Measurements from ENCODE around the gene DMRTC2. TPM values are rescaled to one million over a fixed set of nuclear protein-coding genes. Genes with fewer than 3 reads are reported as not detected.

The DMRTC2 gene
- total RNA-seq, 1 donor from 2014 or later = not detected

GRCh38 chr19:41837981-41838708 is 6.7 kb upstream of the DMRTC2 start:
- H3K79me2 ChIP-seq (ENCODE audit: insufficient read depth, low read length) = no peaks in the 10 kb centered on the region
- no peak for DNase-seq (ENCODE audit: low read depth)
- H3K9ac ChIP-seq (ENCODE audit: low read length) = no peak overlapping the region
- Mint-ChIP-seq H3K27me3 (ENCODE audit: low read depth, unreplicated experiment) (peaks cover 33% of the 10 kb centered on the region), H3K4me1 (ENCODE audit: low read depth, unreplicated experiment) (no peaks in the 10 kb centered on the region), H3K4me3 (ENCODE audit: unreplicated experiment) (no peak overlapping the region), H3K36me3 (ENCODE audit: low read depth, unreplicated experiment) (no peaks in the 10 kb centered on the region), H3K27ac (ENCODE audit: unreplicated experiment) (no peak overlapping the region), H3K9me3 (ENCODE audit: unreplicated experiment) (no peaks in the 10 kb centered on the region)
- no peaks in the 10 kb centered on the region for H3K36me3 ChIP-seq (ENCODE audit: insufficient read depth, low read length)
- no peak overlapping the region for H2AFZ ChIP-seq (ENCODE audit: low read depth, low read length)
- H4K20me1 ChIP-seq (ENCODE audit: insufficient read depth, low read length) = no peaks in the 10 kb centered on the region
- no peak overlapping the region for H3K27ac ChIP-seq (ENCODE audit: low read depth, low read length)
- no peaks in the 10 kb centered on the region for H3K4me1 ChIP-seq (ENCODE audit: insufficient read depth, low read length)
- FAIRE-seq = no peak
- no peaks in the 10 kb centered on the region for H3K9me3 ChIP-seq (ENCODE audit: insufficient read depth, low read depth, low read length)
- H3K4me2 ChIP-seq (ENCODE audit: low read length) = no peak overlapping the region
- TF ChIP-seq CTCF (IDR thresholded peaks at IDR 0.05; ENCODE audit: insufficient read depth, low read depth, low read length) (no peak), EZH2 (IDR thresholded peaks at IDR 0.05; ENCODE audit: insufficient read depth, low read length) (no peak)
- no peak overlapping the region for H3K4me3 ChIP-seq (ENCODE audit: insufficient read depth, low read depth, low read length)
- H3K27me3 ChIP-seq (ENCODE audit: insufficient read depth, low read length) = peaks cover 4% of the 10 kb centered on the region

- Mint-ChIP-seq H3K4me3 (ENCODE audit: unreplicated experiment) (no peak overlapping the region), H3K36me3 (ENCODE audit: low read depth, unreplicated experiment) (no peaks in the 10 kb centered on the region), H3K9me3 (ENCODE audit: unreplicated experiment) (peaks cover 2% of the 10 kb centered on the region), H3K27me3 (ENCODE audit: low read depth, unreplicated experiment) (peaks cover 40% of the 10 kb centered on the region), H3K4me1 (ENCODE audit: low read depth, unreplicated experiment) (no peaks in the 10 kb centered on the region), H3K27ac (ENCODE audit: unreplicated experiment) (no peak overlapping the region)
- Histone ChIP-seq H3K27me3 (ENCODE audit: insufficient read depth, low read length) (peaks cover 4% of the 10 kb centered on the region), H3K4me2 (ENCODE audit: low read length) (no peak overlapping the region), H2AFZ (ENCODE audit: low read depth, low read length) (no peak overlapping the region), H3K4me3 (ENCODE audit: insufficient read depth, low read depth, low read length) (no peak overlapping the region), H3K27ac (ENCODE audit: low read depth, low read length) (no peak overlapping the region), H3K79me2 (ENCODE audit: insufficient read depth, low read length) (no peaks in the 10 kb centered on the region), H3K4me1 (ENCODE audit: insufficient read depth, low read length) (no peaks in the 10 kb centered on the region), H4K20me1 (ENCODE audit: insufficient read depth, low read length) (no peaks in the 10 kb centered on the region), H3K9me3 (ENCODE audit: insufficient read depth, low read depth, low read length) (no peaks in the 10 kb centered on the region), H3K36me3 (ENCODE audit: insufficient read depth, low read length) (no peaks in the 10 kb centered on the region), H3K9ac (ENCODE audit: low read length) (no peak overlapping the region)
- TF ChIP-seq CTCF (IDR thresholded peaks at IDR 0.05; ENCODE audit: insufficient read depth, low read depth, low read length) (no peak), EZH2 (IDR thresholded peaks at IDR 0.05; ENCODE audit: insufficient read depth, low read length) (no peak)
- FAIRE-seq (no peak), DNase-seq (ENCODE audit: low read depth) (no peak)
Measured at GRCh38 chr19:41839211-41839610, 5.6 kb upstream of the DMRTC2 start.

- Mint-ChIP-seq H3K36me3 (ENCODE audit: low read depth, unreplicated experiment) (no peaks in the 10 kb centered on the region), H3K4me3 (ENCODE audit: unreplicated experiment) (no peak overlapping the region), H3K27me3 (ENCODE audit: low read depth, unreplicated experiment) (peaks cover 24% of the 10 kb centered on the region), H3K4me1 (ENCODE audit: low read depth, unreplicated experiment) (no peaks in the 10 kb centered on the region), H3K27ac (ENCODE audit: unreplicated experiment) (no peak overlapping the region), H3K9me3 (ENCODE audit: unreplicated experiment) (peaks cover 2% of the 10 kb centered on the region)
- Histone ChIP-seq H2AFZ (ENCODE audit: low read depth, low read length) (no peak overlapping the region), H3K27ac (ENCODE audit: low read depth, low read length) (no peak overlapping the region), H4K20me1 (ENCODE audit: insufficient read depth, low read length) (no peaks in the 10 kb centered on the region), H3K27me3 (ENCODE audit: insufficient read depth, low read length) (peaks cover 4% of the 10 kb centered on the region), H3K36me3 (ENCODE audit: insufficient read depth, low read length) (no peaks in the 10 kb centered on the region), H3K9ac (ENCODE audit: low read length) (no peak overlapping the region), H3K4me1 (ENCODE audit: insufficient read depth, low read length) (no peaks in the 10 kb centered on the region), H3K9me3 (ENCODE audit: insufficient read depth, low read depth, low read length) (no peaks in the 10 kb centered on the region), H3K4me2 (ENCODE audit: low read length) (no peak overlapping the region), H3K4me3 (ENCODE audit: insufficient read depth, low read depth, low read length) (no peak overlapping the region), H3K79me2 (ENCODE audit: insufficient read depth, low read length) (no peaks in the 10 kb centered on the region)
- FAIRE-seq = no peak
- DNase-seq (ENCODE audit: low read depth) = no peak
- no peak for TF ChIP-seq EZH2 (IDR thresholded peaks at IDR 0.05; ENCODE audit: insufficient read depth, low read length)
- TF ChIP-seq CTCF (IDR thresholded peaks at IDR 0.05; ENCODE audit: insufficient read depth, low read depth, low read length) = no peak
Measured at GRCh38 chr19:41843371-41843770, 1.5 kb upstream of the DMRTC2 start.
